Measurements from ENCODE around the gene POC1B.

Gene POC1B

GRCh38 chr12:89539426-89540223 lies 13.8 kb upstream of the POC1B start:
- no peak for DNase-seq (ENCODE audit: low read depth in 2 of 2)

GRCh38 chr12:89538897-89539296 lies 13.1 kb upstream of the POC1B start:
- DNase-seq (ENCODE audit: low read depth in 2 of 2), result no peak

GRCh38 chr12:89537389-89537788 lies 11.5 kb upstream of the POC1B start:
- DNase-seq (ENCODE audit: low read depth in 2 of 2), result no peak

- no peak for DNase-seq (ENCODE audit: low read depth in 2 of 2)
These were observed 3.9 kb upstream of the POC1B start for GRCh38 chr12:89529738-89530137.

- DNase-seq (ENCODE audit: low read depth in 2 of 2), result no peak
These were observed 2.6 kb upstream of the POC1B start for GRCh38 chr12:89528434-89528833.

- DNase-seq (ENCODE audit: low read depth in 2 of 2), result no peak
These were observed 483 bp downstream of the POC1B start for GRCh38 chr12:89525305-89525823.

GRCh38 chr12:89524541-89525304 lies 1.1 kb downstream of the POC1B start, which contains the start of gene GALNT4:
GALNT4 (minus strand) TSS chr12:89524796; CDS start chr12:89524549, 247 bp downstream.
- peak; percentile 65 for DNase-seq (ENCODE audit: low read depth in 2 of 2)

- no peak for DNase-seq (ENCODE audit: low read depth in 2 of 2)
These were observed 1.9 kb downstream of the POC1B start for GRCh38 chr12:89523843-89524540.

- DNase-seq (ENCODE audit: low read depth in 2 of 2), result no peak
These were observed 2.5 kb downstream of the POC1B start for GRCh38 chr12:89523393-89523792.

- no peak for DNase-seq (ENCODE audit: low read depth in 2 of 2)
These were observed 4.3 kb downstream of the POC1B start for GRCh38 chr12:89521364-89522223.

- DNase-seq (ENCODE audit: low read depth in 2 of 2), result no peak
These were observed 8.1 kb downstream of the POC1B start for GRCh38 chr12:89517720-89518119.

GRCh38 chr12:89516633-89517032 lies 9.2 kb downstream of the POC1B start:
- no peak for DNase-seq (ENCODE audit: low read depth in 2 of 2)

GRCh38 chr12:89514751-89515150 lies 11.1 kb downstream of the POC1B start:
- no peak for DNase-seq (ENCODE audit: low read depth in 2 of 2)

GRCh38 chr12:89513544-89513943 lies 12.3 kb downstream of the POC1B start:
- DNase-seq (ENCODE audit: low read depth in 2 of 2), result no peak

- DNase-seq (ENCODE audit: low read depth in 2 of 2), result no peak
These were observed 18.6 kb downstream of the POC1B start for GRCh38 chr12:89507015-89507824.

- DNase-seq (ENCODE audit: low read depth in 2 of 2), result no peak
These were observed 19.8 kb downstream of the POC1B start for GRCh38 chr12:89506050-89506449.

- DNase-seq (ENCODE audit: low read depth in 2 of 2), result no peak
These were observed 21.1 kb downstream of the POC1B start for GRCh38 chr12:89504560-89505346.

- DNase-seq (ENCODE audit: low read depth in 2 of 2), result no peak
These were observed 24.1 kb downstream of the POC1B start for GRCh38 chr12:89501793-89502192.

- no peak for DNase-seq (ENCODE audit: low read depth in 2 of 2)
These were observed 26.0 kb downstream of the POC1B start for GRCh38 chr12:89499857-89500256.

- DNase-seq (ENCODE audit: low read depth in 2 of 2), result no peak
These were observed 28.4 kb downstream of the POC1B start for GRCh38 chr12:89497467-89497866.

Measured in fibroblast of skin of left quadriceps (primary cell).